Stimulated activated CD4-positive, alpha-beta T cell treated with anti-CD3 and anti-CD28 coated beads, Interleukin-12 subunit alpha, Interleukin-12 subunit beta, amount 100 ng/mL, for 4 hours (primary cell): Measurements from ENCODE around the gene EFNA4.
"Not testable (repeated sequence)": the region's sequence is repeated elsewhere in the genome, so short reads cannot be mapped to it uniquely, and the experiment has no call there.

Source experiments
- DNase-seq: peaks from one replicate; pipeline ENCODE4 v3.0.0-alpha.2; 2020

Gene EFNA4

DNA sequence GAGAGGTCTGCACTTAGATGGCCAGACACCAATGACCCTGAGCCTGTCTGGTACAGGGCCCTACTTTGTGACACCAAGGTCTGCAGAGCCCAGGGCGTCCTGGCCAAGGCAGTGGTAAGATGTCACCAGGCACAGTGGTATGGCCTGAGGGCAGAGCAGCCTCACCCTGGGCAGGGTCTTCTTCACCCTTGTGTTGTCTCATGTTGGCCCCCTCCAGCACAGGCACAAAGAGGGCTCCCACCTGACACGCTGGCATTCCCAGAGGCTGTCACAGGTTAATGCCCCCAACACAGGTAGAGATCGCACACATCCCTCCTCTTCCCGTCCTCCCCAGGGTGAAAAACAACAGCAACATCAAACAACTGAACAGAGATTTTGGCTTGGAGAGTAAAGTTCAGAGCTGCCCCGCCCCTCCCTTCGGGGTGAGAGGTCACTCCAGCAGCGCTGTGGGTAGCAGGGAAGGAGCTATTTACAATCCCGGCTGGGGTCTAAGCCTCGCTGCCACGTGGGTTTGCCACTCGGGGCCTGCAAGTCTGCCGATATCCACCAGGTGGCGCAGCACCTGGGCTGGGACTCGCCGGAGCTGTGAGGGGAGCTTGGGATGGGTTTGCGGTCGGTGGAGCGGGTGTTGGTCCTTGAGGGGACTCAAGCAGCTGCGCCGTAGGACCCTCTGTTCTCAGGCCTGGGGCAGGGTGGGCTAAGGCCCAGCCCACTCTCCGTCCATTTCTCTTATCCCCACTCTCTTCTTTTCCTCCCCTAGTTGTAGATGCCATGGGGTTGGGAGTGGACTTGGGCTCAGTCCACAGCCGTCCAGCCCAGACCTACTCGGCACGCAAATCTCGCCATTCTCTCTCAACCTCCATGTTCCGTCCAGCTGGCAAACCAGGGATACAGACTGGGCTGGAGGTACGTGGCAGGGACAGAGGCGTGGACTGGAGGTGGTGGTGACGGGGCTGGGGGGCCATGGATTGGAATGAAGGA, 27.8 kb downstream of the EFNA4 start:
- DNase-seq: peak; percentile 81

DNA sequence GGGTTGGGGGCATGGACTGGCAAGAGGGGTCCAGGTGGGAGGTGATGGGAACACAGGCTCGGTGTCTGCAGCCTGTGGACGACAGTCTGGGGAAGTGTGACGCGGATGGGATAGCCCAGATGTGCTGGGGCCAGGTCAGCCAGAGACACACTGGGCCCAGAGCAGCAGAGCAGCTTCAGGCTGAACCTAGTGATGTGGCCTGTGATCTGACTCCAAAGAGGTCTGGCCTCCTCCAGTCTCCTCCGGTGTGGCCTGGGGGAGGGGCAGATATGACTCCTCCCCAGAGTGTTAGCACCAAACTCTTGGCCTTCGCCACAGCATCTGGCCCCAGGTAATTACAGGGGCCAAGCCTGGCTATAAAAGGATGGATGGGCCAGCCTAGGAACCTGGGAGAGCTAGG, 28.6 kb downstream of the EFNA4 start:
- no peak for DNase-seq

- DNase-seq: no peak
These were observed 29.1 kb downstream of the EFNA4 start for GRCh38 chr1:155092641-155093040.

DNA sequence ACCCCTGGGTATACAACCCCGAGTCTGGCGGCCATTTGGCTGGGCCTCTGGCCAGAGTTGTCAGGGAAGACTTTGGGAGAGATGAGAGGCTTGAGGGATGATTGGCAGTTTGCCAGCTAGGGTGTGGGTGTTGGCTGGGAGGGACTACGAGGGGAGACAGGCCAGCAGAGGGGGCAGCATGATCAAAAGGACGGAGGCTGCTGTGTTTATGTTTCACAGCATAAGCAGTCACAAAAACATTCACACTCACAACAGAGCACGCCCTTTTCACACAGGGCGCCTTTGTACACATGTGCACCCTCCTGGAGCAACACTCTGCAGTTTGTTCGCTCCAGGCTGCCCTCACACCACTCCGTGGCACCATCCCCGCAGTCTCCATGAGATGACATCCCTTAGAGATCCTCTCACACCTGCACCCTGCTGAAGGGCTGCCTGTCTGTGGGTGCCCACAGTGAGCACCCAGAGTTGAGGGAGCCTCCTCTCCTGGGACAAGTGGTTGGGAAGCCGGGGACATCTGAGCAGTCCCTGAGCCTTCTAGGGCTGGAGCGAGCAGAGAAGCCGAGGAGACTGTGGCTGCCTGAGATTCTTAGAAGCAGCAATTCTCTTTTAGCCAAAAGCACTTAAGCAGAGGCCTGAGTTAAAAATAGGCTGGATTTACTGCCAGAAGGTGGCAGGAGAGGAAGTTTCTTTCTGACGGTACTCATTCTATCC, 30.5 kb downstream of the EFNA4 start:
- DNase-seq: no peak

DNA sequence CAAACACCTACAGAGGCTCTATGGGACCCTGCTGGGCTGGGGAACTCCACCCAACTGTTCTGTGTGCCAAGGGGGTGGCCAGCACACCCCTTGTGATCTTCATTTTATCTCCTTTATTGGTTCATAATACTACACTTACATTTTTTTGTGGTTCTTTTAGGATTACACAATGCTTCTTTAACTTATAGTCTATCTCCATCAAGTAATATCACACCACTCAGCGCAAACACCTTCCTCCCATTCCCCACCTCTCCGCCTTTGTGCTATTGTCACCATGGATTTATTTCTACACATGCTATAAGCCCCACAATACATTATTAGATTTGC, 31.0 kb downstream of the EFNA4 start:
- no peak for DNase-seq

DNA sequence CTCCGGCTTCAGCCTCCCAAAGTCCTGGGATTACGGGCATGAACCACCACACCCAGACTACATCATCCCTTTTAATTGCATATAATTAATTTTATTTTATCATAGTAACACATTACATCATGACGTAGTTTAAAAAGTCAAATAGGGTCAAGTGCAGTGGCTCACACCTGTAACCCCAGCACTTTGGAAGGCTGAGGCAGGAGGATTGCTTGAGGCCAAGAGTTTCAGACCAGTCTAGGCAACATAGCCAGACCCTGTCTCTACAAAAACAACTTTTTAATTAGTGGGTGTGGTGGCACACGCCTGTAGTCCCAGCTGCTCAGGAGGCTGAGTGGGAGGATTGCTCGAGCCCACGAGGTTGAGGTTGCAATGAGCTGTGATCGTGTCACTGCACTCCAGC, 35.8 kb downstream of the EFNA4 start:
- DNase-seq: no peak

- no peak for DNase-seq
These were observed 39.8 kb downstream of the EFNA4 start for GRCh38 chr1:155103325-155103724.

DNA sequence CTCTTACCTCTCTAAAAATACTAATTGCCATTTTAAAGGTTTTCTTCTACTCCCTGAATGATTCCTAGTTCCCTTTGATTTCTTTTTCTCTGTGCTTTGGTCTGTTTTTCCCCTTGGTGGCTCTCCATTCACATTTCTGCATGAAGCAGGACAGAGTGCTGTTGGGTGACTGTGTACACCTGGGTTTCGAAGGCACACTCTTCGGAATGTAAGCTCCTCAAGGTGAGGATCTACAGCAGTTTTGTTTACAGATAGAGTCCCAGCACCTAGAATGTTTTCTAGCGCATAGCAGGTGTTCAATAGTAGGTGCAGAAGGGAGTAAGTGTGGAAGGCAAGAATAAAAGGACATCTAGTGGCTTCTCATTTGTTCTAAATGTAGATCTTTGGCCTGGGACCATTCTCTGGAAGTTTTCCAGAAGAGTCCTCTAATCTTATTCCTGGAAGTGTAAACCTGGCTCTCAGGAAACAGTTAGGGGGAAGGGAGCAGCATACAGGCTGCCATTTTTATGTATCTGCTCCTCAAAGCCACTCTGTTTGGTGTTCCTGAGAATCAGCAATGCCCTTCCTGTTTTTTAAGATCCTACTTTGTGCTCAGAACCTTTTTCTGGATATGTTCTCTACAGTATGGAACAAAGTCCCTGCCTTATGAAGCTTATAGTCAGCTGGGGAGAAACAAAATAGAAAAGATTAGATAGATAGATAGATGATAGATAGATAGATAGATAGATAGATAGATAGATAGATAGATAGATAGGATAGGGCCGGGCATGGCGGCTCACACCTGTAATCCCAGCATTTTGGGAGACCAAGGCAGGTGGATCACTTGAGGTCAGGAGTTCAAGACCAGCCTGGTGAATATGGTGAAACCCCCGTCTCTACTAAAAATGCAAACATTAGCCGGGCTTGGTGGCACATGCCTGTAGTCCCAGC, 41.3 kb downstream of the EFNA4 start:
- DNase-seq: no peak

- no peak for DNase-seq
These were observed 42.1 kb downstream of the EFNA4 start for GRCh38 chr1:155105604-155106011.

DNA sequence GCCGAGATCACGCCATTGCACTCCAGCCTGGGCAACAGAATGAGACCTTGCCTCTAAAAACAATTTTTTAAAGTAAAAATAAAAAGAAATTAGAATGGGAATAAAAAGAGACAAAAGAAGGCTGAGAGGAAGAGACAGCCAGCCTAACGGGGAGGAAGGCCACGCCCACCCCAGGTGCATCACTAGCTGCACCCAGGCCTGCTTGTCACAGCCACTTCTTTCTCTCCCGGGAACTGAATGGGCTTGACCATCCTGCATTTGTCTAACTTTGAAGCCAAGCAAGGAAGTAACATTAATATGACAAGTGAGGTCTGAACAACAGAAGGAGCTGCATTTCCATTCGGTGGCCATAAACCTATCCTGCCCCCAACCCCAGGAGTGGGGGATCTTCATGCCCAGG, 43.3 kb downstream of the EFNA4 start:
- no peak for DNase-seq

- DNase-seq: no peak
These were observed 44.0 kb downstream of the EFNA4 start for GRCh38 chr1:155107309-155108264.

DNA sequence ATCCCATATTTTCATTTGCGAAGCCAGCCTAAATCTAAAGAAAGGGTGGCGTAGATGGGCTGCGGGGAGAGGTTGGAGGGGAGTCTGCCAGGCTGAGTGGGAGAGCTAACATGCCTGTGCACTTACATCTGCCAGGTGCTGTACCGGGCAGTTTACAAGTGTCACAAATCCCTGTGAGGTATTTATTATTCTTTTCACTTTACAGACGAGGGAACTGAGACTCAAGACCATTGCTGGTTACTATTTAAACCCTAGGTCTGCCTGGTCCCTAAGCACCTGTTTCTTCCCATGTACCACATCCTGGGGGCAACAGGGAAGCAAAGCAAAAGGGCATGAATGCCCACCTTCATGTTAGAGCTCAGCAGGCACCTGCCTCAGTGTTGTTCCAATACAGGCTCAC, 44.8 kb downstream of the EFNA4 start:
- DNase-seq: no peak

DNA sequence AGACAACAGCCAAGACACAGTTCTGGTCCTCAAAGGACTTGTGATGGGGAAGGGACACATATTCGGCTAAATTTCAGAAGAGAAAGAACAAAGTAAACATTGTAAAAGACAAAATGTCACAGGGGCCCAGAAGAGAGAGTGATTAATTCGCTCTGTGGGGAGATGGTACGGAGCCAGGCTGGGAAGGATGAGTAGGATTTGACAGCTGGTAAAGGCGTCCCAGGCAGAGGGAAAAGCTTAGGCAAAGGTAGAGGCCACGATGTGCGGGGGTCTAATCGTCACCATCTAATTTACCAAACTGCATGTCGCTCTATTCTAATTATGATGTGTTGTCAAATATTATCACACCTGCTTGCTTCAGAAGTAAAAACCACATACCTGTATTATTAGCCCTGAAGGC, 46.8 kb downstream of the EFNA4 start:
- DNase-seq: no peak

DNA sequence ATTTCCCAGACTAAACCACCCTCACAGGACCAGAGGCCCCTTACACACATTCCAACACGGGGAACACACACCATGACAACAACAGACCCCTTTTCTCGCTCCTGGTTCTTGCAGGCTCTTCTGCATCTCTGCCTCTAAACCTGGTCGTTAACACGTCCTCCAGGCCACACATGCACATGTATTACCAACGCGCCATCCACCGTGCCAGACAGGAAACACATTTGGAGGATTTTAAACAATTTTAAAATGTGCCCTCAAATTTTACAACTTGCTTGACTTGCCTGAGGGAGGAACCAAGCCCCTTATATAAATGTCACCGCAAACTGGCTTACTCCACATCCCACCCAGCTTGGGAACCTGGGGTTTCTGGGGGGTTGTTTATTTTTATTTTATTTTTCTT, 47.3 kb downstream of the EFNA4 start:
- DNase-seq: no peak

- no peak for DNase-seq
These were observed 50.0 kb downstream of the EFNA4 start for GRCh38 chr1:155113450-155113980.

- DNase-seq: no peak
These were observed 52.7 kb downstream of the EFNA4 start for GRCh38 chr1:155116113-155116764.

DNA sequence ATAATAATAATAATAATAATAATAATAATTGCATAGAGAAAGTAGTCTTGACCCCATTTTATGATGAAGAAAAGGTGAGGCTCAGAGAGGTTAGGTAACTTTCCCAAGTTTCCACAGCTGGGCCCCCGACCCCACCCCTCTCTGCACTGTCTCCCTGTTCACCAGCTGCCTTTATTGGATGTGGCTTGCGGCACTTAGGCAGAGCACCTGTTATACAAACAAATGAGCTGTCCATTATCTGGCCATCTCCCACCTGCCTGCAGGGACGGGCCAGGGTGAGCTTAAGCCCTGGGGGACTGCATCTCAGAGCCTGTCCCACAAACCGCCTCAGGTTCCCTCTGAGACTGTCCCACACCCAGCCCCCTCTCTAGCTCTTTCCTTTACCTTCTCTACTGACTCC, 54.1 kb downstream of the EFNA4 start:
- DNase-seq: no peak

GRCh38 chr1:155118090-155118489, 54.5 kb downstream of the EFNA4 start:
- not testable (repeated sequence) for DNase-seq
